Peyer's patch (tissue), 4 donors: ENCODE data around the gene HOXA1. TPM values are rescaled to one million over a fixed set of nuclear protein-coding genes. Genes with fewer than 3 reads are reported as not detected.
A peak's percentile ranks its signal among the peaks of the same experiment; 100 is the strongest.

Source experiments
- DNase-seq, 3 donors: peaks; one replicate each; pipeline ENCODE4 v3.0.0-alpha.2; 2017 to 2019
- H3K27ac ChIP-seq, 4 donors: fragments of 200-600 bp; sonication (generic); one replicate each; pipeline ENCODE4 v1.5.1; 2016 to 2019
- H3K27me3 ChIP-seq, 2 donors: fragments of 200-600 bp; sonication (generic); one replicate each; pipeline ENCODE4 v1.5.1; 2019
- H3K36me3 ChIP-seq, 3 donors: fragments of 200-600 bp; sonication (generic); one replicate each; pipeline ENCODE4 v1.5.1; 2016 to 2019
- H3K4me1 ChIP-seq, 4 donors: fragments of 200-600 bp; sonication (generic); one replicate each; pipeline ENCODE4 v1.5.1; 2016 to 2019
- H3K4me3 ChIP-seq, 4 donors: fragments of 200-600 bp; sonication (generic); 1 replicate in 3 of 4; 2 replicates in 1 of 4; pipeline ENCODE4 v1.5.1; 2016 to 2019; ENCODE audit warnings: mild to moderate bottlenecking in 1 of 4
- H3K9me3 ChIP-seq, 4 donors: fragments of 200-600 bp; sonication (generic); one replicate each; pipeline ENCODE4 v1.5.1; 2016 to 2019; ENCODE audit warnings: mild to moderate bottlenecking in 1 of 4
- POLR2A ChIP-seq, 2 donors: fragments of 450-650 bp; IDR thresholded peaks; one replicate each; pipeline ENCODE4 v1.5.1; 2017; ENCODE audit warnings: antibody characterized with exemption in 2 of 2, mild to moderate bottlenecking in 2 of 2, moderate library complexity in 2 of 2
- total RNA-seq, 4 donors: library from RNA; depleted of rRNA; stranded (reverse); fragments of >200 nt; gene quantifications; one replicate each; pipeline ENCODE4 v1.1.0, GENCODE V29; 2016
- TF ChIP-seq, protein P1 (sequence below), 6 experiments: fragments of 450-650 bp in 4 of 6; fragments of 200-600 bp in 2 of 6; sonication (generic) in 1 of 6; IDR thresholded peaks; one replicate each; pipeline ENCODE4 v1.5.1; 2017 to 2019; ENCODE audit warnings: antibody characterized with exemption in 6 of 6, mild to moderate bottlenecking in 3 of 6, moderate library complexity in 1 of 6

The HOXA1 gene
- total RNA-seq, 4 donors from 2014 or later = 1.7 to 5.3 (median 1.9) TPM

DNA sequence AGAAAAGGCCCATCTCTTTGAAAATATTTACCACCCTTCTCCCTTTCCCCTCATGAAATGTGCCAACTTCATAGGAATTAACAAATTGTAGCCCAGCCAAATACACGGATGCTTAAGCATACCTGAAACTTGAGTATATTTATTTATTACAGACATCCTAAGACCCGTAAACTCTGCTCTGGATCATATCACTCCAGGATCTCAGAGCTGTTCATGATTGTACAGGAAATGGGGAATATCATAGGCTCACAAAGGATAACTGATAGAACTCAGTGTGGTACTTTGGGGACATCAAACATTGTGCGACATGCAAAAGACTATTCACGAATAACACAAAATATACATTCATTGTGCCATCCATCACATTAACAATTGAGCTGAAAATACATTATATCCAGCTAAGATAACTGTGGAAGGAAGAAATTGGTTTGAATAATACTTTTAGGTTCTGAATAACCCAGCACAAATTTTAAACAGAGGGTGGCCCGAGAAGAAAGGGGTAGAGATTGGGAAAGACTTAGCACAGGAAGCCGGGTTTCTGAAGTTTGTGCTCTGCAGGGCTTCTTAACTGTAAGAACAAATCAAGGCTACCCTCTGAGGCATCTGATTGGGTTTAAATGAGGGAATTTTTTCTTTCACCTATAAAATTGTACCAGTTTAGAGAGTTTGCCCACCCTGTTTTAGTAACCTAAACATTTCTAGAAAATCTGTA, 2.5 kb downstream of the HOXA1 start:
- Histone ChIP-seq H3K4me3 (no peak overlapping the region), H3K9me3 (no peaks in the 10 kb centered on the region), H3K27ac (no peak overlapping the region), H3K4me1 (peaks cover 0 to 15% (median 3%) of the 10 kb centered on the region in 4 donors), H3K27me3 (no peaks in the 10 kb centered on the region), H3K36me3 (no peaks in the 10 kb centered on the region)
- DNase-seq = no peak
- TF ChIP-seq POLR2A (IDR thresholded peaks at IDR 0.05) = no peak
- TF ChIP-seq, protein P1, sequence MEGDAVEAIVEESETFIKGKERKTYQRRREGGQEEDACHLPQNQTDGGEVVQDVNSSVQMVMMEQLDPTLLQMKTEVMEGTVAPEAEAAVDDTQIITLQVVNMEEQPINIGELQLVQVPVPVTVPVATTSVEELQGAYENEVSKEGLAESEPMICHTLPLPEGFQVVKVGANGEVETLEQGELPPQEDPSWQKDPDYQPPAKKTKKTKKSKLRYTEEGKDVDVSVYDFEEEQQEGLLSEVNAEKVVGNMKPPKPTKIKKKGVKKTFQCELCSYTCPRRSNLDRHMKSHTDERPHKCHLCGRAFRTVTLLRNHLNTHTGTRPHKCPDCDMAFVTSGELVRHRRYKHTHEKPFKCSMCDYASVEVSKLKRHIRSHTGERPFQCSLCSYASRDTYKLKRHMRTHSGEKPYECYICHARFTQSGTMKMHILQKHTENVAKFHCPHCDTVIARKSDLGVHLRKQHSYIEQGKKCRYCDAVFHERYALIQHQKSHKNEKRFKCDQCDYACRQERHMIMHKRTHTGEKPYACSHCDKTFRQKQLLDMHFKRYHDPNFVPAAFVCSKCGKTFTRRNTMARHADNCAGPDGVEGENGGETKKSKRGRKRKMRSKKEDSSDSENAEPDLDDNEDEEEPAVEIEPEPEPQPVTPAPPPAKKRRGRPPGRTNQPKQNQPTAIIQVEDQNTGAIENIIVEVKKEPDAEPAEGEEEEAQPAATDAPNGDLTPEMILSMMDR (IDR thresholded peaks at IDR 0.05) = no peak

DNA sequence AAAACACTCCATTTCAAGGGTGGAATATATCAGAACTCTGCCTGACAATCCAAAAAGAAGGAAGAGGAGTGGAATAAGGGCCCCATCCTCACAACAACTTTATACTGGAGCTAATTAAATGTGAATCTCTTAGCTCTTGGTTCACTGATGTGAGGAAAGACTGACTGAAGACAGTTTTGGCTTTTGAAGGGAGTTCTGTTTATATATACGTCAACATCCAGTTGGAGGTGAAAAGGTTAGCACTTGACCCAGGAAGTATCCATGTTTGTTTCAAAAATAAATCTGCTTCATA, 3.0 kb downstream of the HOXA1 start:
- no peaks in the 10 kb centered on the region for H3K36me3 ChIP-seq
- H3K27ac ChIP-seq = no peak overlapping the region
- no peak overlapping the region for H3K4me3 ChIP-seq
- H3K4me1 ChIP-seq = peaks cover 0 to 10% (median 3%) of the 10 kb centered on the region in 4 donors
- no peak for DNase-seq
- H3K27me3 ChIP-seq = no peaks in the 10 kb centered on the region
- no peak for TF ChIP-seq POLR2A (IDR thresholded peaks at IDR 0.05)
- TF ChIP-seq, protein P1 (IDR thresholded peaks at IDR 0.05) = no peak
- H3K9me3 ChIP-seq = no peaks in the 10 kb centered on the region

DNA sequence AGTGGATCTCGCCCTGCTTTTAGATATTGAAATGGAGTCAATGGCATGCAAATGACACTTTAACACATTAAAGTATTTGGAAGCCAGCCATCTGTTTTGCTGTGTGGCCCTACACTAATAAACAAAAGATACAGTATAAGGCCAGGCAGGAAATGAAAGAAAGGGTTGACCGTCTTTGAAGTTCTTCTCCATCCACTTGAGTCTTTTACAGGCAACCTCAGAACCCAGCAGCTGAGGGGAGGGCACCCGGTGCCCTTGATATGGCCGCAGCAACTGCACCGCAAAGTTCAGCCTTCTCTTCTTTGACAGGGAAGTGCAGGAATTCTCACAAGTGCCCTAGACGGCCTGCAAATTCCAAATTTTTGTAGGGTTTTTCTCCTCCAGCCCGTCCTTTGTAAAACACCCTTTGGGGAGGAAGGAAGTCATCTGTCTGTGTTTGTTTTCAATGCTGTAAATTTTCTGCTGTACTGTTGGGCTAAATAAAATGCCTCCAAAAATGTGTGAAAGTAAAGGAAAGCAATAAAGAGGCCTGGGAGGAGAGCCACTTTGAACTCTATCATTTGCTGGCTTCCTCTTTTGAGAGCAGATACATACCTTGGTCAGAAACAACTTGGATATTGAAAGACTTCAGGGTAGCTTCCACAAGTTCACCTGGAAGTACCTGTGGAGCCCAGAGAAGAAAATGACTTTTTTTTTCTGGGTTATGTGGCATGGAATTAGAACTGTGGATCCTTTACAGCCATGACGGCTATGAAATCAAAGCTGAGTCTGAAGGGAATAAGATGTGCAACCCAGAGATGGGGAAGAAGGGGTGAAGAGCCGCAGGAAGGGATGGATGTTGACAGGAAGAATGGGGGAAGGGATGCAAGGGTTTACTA, 3.6 kb downstream of the HOXA1 start:
- Histone ChIP-seq H3K27me3 (no peaks in the 10 kb centered on the region), H3K4me3 (no peak overlapping the region), H3K36me3 (no peaks in the 10 kb centered on the region), H3K9me3 (no peaks in the 10 kb centered on the region), H3K27ac (no peak overlapping the region), H3K4me1 (peaks cover 0 to 6% (median 2%) of the 10 kb centered on the region in 4 donors)
- no peak for TF ChIP-seq POLR2A (IDR thresholded peaks at IDR 0.05)
- TF ChIP-seq, protein P1 (IDR thresholded peaks at IDR 0.05) = no peak
- no peak for DNase-seq

DNA sequence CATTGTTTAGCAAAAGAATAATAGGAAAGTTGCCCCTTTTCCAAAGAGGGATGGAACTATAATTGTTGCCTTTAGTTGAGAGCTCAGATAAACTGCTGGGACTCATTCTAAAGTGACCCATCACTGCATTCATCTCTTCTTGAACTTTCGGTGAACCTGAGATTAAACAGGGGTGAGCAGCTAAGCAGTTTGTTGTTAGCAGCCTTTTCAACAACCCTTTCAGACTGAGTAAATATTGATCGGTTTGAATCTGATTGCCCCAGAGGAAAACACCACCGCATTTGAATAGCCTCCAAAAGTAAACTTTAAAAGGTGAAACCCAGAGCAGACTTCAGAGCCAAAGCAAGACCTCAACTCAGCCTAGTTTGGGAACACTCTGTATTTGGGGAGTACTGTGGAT, 4.7 kb downstream of the HOXA1 start:
- H3K27ac ChIP-seq = no peak overlapping the region
- H3K4me3 ChIP-seq = no peak overlapping the region
- no peaks in the 10 kb centered on the region for H3K36me3 ChIP-seq
- no peaks in the 10 kb centered on the region for H3K9me3 ChIP-seq
- DNase-seq = no peak
- no peak for TF ChIP-seq POLR2A (IDR thresholded peaks at IDR 0.05)
- no peaks in the 10 kb centered on the region for H3K27me3 ChIP-seq
- peaks cover 0 to 6% (median 0%) of the 10 kb centered on the region in 4 donors for H3K4me1 ChIP-seq

DNA sequence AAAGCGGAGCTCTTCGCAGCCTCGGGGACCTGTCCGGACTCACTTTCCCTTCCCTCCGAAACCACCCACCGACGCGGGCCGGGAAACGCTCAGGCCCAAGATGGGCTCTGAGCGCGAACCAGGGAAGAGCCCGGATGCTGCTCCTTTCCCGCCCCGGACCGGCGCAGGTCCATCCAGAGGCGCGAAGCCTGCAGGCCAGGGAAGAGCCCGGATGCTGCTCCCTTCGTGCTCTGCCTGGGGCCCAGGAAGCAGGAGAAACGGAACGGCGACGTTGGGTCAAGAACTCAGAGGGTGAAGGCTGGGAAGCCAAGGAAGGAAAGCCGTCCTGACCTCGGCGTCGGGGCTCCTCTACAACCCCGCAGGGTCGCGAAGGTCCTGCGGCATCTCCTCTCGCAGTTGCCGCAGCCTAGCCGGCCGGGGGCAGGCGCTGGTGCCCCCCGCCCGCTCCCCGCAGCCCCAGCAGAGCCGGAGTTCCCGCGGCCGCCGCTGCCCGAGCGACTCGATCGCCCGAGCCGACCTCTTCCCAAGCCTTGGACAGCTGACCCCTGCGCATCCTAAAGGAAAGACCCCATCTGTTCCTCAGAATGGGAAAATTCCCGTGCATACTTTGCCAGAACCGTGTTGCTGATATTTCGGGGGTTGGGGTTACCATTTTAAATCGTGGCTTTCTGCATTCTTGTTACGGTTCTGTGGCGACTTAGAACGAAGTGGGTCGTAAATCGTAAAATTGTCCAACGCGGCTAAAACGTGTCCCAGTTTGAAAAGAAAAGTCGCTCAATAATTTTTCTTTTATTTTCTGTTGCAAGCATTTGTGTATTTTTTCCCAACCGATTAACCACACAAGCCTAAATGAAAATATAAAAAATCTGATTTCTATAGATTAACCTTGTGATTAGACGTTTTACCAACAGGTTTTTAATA, 7.5 kb downstream of the HOXA1 start:
- H3K9me3 ChIP-seq = no peaks in the 10 kb centered on the region
- no peaks in the 10 kb centered on the region for H3K4me1 ChIP-seq
- H3K27me3 ChIP-seq = no peaks in the 10 kb centered on the region
- no peak for DNase-seq
- H3K36me3 ChIP-seq = no peaks in the 10 kb centered on the region
- H3K4me3 ChIP-seq = peak overlapping the region in 2 of 4 donors; percentile 3 to 11
- no peak for TF ChIP-seq POLR2A (IDR thresholded peaks at IDR 0.05)
- TF ChIP-seq, protein P1 (IDR thresholded peaks at IDR 0.05) = no peak
- H3K27ac ChIP-seq = no peak overlapping the region
